ENCODE measurements around the gene CFAP221. TPM values are rescaled to one million over a fixed set of nuclear protein-coding genes. Genes with fewer than 3 reads are reported as not detected.

CFAP221 gene
- total RNA-seq, 1 donor = not detected

GRCh38 chr2:119630121-119630520 is 85.9 kb downstream of the CFAP221 start:
- H3K4me3 ChIP-seq (ENCODE audit: low read depth, low read length) = no peak overlapping the region
- DNase-seq (ENCODE audit: low read depth) = no peak
- TF ChIP-seq, protein P1, sequence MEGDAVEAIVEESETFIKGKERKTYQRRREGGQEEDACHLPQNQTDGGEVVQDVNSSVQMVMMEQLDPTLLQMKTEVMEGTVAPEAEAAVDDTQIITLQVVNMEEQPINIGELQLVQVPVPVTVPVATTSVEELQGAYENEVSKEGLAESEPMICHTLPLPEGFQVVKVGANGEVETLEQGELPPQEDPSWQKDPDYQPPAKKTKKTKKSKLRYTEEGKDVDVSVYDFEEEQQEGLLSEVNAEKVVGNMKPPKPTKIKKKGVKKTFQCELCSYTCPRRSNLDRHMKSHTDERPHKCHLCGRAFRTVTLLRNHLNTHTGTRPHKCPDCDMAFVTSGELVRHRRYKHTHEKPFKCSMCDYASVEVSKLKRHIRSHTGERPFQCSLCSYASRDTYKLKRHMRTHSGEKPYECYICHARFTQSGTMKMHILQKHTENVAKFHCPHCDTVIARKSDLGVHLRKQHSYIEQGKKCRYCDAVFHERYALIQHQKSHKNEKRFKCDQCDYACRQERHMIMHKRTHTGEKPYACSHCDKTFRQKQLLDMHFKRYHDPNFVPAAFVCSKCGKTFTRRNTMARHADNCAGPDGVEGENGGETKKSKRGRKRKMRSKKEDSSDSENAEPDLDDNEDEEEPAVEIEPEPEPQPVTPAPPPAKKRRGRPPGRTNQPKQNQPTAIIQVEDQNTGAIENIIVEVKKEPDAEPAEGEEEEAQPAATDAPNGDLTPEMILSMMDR (IDR thresholded peaks at IDR 0.05; ENCODE audit: insufficient read depth, low read depth, low read length) = no peak

- H3K4me3 ChIP-seq (ENCODE audit: low read depth, low read length) = no peak overlapping the region
- TF ChIP-seq, protein P1 (IDR thresholded peaks at IDR 0.05; ENCODE audit: insufficient read depth, low read depth, low read length) = no peak
- no peak for DNase-seq (ENCODE audit: low read depth)
Observed at GRCh38 chr2:119637371-119637770, 93.1 kb downstream of the CFAP221 start.

- TF ChIP-seq, protein P1 (IDR thresholded peaks at IDR 0.05; ENCODE audit: insufficient read depth, low read depth, low read length) = no peak
- no peak overlapping the region for H3K4me3 ChIP-seq (ENCODE audit: low read depth, low read length)
- no peak for DNase-seq (ENCODE audit: low read depth)
Observed at GRCh38 chr2:119638246-119638645, 94.0 kb downstream of the CFAP221 start.

GRCh38 chr2:119638685-119639554 is 94.7 kb downstream of the CFAP221 start:
- H3K4me3 ChIP-seq (ENCODE audit: low read depth, low read length) = no peak overlapping the region
- TF ChIP-seq, protein P1 (IDR thresholded peaks at IDR 0.05; ENCODE audit: insufficient read depth, low read depth, low read length) = no peak
- DNase-seq (ENCODE audit: low read depth) = no peak

DNA sequence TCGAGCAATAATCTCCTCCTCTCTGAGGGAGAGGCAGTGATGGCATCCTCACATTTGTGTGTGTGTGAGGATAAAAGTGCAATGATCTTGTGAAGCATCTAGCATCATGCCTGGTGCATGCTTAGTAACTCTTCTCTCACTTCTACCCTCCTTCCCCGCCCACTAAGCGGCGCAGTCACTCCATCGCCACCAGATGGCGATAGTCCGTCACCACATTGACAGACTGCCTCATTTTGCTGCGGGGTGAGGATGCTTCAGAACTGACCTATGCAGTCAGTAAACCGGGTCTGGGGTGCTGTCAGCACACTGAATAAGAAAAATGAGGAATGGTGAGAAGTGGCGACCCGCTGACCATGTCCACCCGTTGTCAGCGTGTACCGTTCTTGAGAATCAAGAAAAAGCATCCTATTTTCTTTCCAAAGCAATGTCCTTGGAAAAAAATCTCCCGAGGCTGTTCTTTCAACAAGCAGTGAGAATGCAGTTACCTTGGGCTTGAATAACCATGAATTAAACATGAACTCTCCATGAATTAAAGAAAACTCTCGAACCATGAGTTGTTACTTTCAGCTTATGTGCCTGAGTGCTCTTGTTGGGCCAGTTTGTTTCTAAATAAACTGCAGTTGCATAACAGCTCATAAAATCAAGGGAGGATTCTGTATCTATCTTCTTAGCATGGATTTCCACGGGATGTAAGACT is 97.5 kb downstream of the CFAP221 start:
- TF ChIP-seq, protein P1 (IDR thresholded peaks at IDR 0.05; ENCODE audit: insufficient read depth, low read depth, low read length) = peak; percentile 98
- DNase-seq (ENCODE audit: low read depth) = peak; percentile 67
- no peak overlapping the region for H3K4me3 ChIP-seq (ENCODE audit: low read depth, low read length)

DNA sequence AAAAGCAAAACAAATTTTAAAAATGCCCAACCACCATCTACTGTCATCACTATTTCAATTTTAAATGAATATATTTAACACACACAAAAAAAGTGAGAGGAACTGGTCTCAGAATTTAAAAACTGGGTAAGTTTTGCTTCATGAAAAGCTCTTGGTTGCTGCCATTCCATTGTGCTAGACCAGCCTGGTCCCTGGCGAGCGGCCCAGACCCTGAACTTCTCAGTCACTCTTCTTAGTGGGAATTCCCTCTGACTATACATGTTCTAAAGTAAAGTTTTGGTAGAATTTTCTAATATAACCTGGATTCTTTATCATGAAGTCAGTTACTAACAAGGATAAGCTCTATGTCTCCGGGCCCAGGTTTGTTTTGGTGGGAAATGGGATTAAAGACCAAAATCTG is 99.9 kb downstream of the CFAP221 start:
- DNase-seq (ENCODE audit: low read depth) = no peak
- TF ChIP-seq, protein P1 (IDR thresholded peaks at IDR 0.05; ENCODE audit: insufficient read depth, low read depth, low read length) = no peak
- no peak overlapping the region for H3K4me3 ChIP-seq (ENCODE audit: low read depth, low read length)
